HG03575 (cell line): ENCODE data around the gene HSPB7.
"Not testable (repeated sequence)": the region's sequence is repeated elsewhere in the genome, so short reads cannot be mapped to it uniquely, and the experiment has no call there.

Experiments
- ATAC-seq: cut with Tn5 transposase; IDR thresholded peaks from one replicate; pipeline ENCODE4 v1.9.1; 2021; ENCODE audit not compliant: unreplicated experiment, insufficient number of reproducible peaks, low FRiP score; ENCODE audit errors: extremely low read depth

HSPB7 gene

DNA sequence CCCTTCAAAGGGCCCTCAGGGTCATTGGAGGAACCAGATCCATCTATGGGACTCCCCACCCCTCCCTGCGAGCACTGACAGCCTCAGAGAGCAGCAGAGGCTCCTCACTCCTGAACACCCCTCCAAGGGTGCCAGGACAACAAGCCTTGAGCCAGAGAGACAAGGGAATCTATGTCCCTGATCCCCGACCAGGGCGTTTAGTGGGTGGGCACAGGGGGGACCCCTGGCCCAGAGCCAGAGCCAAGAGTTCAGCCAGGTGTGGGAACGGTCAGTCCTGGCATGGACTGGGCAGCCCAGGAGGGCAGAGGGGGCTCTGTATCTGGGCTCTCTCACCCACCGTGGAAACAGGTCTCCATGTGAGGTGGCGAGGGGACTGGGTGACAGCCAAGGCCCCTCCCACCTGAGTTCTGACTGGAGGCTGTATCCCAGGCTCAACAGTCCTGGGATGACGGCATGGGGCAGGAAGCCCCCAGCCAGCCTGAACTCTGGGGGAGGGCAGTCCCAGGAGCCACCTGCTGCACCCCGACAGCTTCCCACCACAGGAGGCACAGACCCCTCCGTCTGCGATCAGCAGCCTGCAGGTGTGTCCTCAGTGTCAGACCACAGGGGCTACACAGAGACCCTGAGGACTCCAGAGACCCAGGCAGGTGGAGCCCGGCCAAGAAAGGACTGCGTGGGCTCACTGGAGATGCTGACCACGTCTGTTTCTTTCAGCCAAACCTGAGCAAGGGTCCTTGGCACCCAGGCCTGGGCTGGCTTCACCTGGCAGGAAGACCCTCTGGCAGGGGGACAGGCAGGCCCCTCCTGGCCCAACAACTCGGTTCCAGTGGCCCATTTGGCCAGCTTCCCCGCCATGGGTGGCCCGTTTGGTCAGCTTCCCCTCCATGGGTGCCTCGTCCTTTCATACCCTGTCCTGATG, 25.0 kb downstream of the HSPB7 start:
- no peak for ATAC-seq

DNA sequence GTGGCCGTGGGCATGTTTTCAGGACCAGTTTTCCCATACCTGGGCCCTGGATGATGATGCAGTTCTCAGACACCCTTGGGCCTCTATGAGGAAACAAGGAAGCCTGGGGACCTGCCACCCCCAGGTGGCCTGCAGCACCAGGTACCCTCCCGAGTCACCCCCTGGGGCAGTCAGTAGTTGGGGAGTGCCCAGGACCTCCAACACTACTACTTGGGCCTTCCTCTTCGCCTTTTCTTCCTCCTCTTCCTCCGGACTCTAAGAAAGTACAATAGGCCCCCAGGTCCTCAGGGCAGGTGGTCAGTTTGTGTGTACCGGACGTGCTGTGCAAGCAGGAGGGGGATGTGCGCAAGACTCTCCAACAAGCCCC, 25.7 kb downstream of the HSPB7 start:
- ATAC-seq = no peak

DNA sequence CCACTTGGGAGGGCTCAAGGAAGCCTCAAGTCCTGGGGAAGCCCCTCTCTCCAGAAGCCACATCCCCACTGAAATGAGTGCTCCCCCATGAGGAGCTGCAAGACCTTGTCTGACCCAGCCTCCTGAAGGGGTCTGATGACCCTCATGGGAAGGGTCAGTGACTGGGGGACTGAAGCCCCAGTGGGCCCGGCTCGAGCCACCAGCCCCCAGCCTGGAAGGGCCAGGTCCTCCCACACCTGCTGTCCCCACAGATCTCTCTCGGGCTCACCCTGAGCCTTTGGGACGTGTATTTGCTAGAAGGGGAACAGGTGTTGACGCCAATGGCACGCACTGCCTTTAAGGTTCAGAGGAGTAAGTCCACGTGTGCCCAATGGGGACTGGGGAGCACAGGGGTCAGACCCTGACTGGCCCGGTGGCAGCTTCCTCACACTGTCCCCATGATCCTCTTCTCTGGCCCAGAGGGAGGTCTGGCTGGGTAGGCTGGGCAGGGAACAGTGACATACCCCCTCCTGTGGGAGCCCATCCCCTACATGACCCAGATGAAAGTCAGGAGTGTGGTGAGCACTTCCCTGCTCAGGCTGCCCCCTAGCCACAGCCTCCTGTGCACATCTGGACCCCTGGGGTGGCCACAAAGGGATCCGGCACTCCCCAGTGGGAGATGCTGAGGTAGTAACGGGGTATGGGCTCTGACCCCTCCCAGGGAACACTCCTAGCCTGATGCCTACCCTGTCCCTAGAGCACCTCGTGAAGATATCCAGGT, 26.2 kb downstream of the HSPB7 start:
- ATAC-seq = no peak

DNA sequence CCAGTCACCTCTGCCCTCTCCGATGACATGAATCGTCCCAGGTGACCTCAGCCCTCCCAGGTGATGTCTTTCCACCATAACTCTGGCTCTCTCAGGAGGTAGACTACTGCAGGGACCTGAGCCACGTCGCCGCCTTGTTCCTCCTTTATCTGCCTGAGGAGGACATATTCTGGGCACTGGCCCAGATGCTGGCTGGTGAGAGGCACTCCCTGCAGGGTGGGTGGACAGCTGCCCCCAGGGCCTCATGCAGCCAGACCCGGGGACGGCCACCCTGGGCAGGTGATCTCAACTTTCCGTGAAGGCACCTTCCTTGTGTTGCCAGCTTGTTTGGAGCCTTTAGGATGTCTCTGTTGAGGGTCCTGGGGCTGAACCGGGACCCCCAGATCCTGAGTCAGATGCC, 28.1 kb downstream of the HSPB7 start:
- ATAC-seq = no peak

DNA sequence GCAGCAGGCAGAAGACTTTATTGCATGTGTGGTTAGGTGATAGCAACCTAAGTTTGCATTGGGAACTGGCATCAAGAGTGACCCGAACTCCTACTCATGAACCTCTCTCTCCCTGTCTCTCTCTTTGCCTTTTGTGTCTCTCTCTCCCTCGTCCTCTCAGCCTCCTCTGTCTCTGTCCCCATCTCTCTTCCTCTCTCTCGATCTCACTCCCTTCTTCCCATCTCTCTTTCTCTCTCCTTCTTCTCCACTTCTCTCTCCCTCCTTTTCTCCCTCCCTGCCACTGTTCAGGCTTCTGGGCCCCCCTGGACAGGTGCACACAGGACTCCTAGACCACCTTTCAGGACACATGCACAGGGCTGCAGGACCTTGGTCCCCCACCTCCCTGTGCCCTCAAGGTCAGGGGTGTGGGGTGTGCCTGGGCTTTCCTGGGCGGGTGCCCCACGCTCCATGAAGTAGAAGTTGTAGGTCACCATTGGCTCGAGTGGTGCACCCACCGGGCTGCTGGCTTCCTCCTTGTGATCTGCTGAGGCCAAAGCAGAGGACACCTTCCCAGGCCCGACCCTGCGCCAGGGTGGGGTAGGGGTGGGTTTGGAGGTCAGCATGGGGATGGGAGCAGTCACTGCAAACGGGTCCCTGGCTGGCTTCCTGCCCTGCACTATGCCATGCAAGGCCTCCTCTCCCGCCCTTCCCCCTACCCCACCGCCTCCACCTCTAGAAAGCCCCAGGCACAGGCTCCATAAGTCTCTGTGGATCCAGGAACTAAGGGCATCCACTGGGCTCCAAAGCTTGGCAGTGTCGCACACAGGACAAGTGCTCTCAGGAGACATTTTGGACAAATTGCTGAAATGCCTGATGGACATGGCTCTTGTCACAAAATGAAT, 28.7 kb downstream of the HSPB7 start:
- ATAC-seq = no peak

DNA sequence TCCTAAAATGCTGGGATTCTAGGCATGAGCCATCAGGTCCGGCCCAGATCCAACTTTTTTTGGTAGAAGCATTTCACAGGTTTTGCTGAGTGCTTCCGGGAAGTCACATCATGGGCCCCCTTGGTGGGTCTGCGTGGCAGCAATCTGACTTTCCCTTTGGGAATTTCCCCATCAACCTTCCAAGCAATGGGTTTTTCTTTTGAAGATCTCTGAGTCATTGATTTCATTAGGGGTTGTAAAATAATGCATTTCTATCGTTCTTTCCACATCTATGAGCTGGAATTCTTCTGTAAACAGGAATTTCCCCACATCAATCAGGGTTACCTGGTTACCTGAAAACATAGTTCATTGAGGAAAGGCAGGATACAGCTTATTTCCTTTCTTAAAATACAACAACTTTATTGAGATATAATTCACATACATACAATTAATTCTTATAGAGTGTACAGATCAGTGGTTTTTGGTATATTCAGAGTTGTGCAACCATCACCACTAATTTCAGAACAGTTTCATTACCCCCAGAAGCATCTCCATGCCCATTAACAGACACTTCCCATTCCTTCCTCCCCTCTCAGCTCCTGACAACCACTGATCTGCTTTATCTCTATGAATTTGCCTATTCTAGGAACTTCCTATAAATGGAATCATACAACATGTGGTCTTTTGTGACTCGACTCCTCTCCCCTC, 32.1 kb downstream of the HSPB7 start:
- no peak for ATAC-seq

DNA sequence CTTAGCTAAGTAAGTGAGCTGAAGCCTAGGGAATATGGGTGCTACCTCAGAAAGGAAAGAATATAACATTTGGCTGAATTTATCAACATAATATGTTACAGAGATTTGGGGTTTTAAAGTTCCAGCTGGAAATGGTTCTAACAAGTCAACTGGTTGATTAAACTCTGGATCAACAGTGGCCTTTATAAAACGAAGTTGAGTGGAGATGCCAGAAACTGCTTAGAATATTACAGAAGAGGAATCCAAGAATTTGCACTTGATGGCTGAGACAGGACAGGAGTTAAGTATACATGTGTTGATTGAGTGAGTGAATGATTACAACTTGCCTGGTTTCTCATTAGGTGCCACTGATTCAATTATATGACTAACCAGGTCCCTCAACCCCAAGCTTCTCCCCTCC, 34.6 kb downstream of the HSPB7 start:
- no peak for ATAC-seq

DNA sequence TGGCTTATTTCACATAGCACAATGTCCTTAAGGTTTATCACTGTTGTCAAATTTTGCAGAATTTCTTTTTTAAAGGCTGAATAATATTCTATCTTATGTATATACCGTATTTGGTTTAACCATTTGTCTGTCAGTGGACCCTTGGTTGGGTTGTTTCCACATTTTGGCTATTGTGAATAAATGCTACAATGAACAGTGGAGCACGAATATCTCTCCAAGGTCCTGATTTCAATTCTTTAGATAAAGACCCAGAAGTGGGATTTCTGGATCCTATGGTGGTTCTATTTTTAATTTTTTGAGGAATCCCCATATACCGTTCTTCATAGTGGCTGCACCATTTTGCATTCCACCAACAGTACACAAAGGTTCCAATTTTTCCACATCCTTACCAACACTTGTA, 36.2 kb downstream of the HSPB7 start:
- no peak for ATAC-seq

DNA sequence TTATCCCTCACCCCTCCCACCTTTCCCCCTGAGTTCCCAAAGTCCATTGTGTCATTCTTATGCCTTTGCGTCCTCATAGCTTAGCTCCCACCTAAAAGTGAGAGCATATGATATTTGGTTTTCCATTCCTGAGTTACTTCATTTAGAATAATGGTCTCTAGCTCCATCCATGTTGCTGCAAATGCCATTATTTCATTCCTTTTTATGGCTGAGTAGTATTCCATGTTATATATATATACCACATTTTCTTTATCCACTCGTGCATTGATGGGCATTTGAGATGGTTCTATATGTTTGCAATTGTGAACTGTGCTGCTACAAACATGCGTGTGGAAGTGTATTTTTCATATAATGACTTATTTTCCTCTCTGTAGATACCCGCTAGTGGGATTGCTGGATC, 39.9 kb downstream of the HSPB7 start:
- not testable (repeated sequence) for ATAC-seq

DNA sequence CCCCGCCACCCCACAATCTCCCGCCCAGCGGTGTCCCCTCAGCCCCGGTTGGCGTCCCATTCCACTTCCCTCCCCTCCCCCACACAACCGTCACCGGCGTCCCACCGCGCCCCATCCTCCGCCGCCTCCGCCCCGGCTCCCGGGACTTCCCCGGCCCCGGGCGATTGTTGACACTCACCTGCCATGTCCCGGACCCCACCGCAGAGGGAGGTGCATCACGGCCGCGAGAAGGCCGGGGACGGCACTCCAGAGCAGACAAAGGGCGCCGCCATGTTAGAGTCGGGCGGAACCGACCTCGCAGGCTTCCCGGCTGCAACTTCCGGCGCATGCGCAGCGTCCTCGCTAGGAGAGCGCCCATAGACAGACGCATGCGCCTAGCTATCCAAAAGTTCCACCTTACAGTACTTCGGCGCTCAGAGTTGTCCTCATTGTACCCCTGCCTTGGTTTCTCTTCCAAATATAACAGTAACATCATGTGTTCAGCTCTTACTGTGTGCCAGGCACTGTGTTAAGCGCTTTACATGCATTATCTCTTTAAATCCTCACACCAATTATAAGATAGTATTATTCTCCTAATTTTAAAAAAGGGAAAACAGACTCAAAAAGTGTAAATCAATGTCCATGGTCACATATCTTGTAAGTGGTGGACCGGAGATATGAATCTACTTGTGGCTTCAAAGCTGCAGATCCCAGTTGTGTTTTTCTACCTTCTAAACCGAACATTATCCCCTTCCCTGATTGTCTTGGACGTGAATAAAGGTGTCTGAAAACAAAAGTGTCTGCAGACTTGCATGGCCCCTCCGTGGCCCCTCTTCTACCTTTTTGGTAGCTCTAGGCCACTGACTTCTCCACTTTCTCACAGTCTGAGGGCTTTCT, 41.8 kb downstream of the HSPB7 start, which contains the start of gene ZBTB17:
TSS of gene ZBTB17 (minus strand) at position 297 of the 876 bp plus-strand sequence. CDS start 27,606 bp downstream, outside the sequence.
- peak; percentile 39 for ATAC-seq

DNA sequence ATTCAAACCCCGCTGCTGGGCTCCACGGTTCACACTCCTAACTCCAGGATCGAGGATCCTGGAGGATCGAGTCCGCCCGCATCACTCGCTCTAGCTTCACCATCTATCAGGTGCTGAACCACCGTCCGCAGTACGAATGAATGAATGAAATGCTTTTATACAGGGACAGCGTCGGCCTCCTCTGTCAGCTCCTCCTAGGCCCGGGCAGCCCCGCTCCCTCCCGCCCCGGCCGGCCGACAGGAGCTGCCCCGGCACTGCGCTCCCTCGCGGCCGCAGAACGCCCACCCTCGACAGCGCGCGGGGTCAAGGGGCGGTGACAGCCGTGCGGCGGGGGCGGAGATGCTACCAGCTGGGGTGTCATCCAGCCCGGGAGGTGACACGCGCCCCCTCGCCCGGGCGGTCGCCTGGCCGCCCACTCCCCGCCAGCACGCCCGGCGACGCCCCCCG, 42.5 kb downstream of the HSPB7 start:
- ATAC-seq = no peak

DNA sequence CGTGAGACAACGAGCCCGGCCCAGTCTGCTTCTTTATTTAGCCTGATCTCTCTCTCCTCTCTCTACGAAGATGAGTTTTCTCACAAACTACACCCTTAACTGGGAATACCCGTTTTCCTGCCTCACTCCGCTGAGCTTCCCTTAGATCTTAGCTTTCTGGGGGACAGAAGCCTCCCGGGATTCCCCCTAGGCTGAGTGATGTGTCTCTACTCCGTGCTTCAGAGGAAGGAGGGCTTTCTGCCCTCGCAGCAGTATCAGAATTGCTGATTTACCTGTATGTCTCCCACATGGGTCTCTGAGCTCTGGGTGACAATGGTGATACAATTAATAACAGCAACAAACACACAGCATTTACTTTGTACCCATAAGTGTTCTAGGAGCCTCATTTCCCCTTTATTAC, 43.0 kb downstream of the HSPB7 start:
- no peak for ATAC-seq

DNA sequence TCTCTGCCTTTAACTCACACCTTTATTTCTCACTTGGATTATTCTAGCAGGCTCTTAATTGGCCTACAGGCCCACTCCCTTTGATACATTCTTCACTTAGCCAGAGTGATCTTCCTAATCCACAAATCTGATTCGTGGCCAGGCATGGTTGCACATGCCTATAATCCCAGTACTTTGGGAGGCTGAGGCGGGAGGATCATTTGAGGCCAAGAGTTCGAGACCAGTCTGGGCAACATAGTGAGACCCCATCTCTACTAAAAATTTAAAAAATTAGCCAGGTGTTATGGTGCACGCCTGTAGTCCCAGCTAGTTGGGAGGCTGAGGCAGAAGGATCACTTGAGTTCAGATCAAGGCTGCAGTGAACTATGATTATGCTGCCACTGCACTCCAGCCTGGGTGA, 44.1 kb downstream of the HSPB7 start:
- ATAC-seq = no peak

DNA sequence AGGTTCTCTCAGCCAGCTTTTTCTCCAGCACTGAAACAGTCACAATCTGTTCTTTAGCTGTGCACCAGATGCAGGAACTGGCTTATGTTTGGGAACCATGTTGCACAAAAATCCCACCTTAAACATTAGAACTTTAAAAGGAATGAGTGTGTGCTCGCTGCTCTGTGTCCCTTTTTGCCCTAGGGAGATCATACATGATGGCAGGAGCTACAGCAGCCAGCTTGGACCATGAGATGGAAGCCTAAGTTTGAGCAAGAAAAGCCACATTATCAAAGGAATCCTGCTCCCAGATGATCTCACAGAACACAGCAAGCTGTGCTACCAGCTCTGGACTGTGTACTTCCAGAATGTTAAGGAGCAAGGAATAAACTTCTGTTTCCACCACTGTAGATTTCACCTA, 45.4 kb downstream of the HSPB7 start:
- ATAC-seq = no peak

DNA sequence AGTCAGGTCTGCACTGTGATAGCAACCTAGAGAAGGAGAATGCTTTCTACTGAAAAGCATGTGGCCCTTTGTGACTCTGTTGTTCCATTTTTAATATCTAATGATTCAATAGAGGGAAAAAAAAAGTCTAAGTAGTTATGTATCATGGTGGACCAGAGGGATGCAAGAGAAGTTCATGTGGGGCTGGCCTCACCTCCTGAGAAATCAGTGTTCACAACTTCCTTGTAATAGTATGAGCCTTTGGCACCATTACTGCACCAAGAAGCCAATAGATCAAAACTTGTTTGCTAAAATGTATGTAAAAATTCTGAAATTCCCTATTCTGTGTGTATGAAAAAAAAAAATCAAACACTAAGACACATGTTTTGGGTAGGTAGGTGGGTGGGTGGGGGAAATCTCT, 46.9 kb downstream of the HSPB7 start:
- no peak for ATAC-seq

DNA sequence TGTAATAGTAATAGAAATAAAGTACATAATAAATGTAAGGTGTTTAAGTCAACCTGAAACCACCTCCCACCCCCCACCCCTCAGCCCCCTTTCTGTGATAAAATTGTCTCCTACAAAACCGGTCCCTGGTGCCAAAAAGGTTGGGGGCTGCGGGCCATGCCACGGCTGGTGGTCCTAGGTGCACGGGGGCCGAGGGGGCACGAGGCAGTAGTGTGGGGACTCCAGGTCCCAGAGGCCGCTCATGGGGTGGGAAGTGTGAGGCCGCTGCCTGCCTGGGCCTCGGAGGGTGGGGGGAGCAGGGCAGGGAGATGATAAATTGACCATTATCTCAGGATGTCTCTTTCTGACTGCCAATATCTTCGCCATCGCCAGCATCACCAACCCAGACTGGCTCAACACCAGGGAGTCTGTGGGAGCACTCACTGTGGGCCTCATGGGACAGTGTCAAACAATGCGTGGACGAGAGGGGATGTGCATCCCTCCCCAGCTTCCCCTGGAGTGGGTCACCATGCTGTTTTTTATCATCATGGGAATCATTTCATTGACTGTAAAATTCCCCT, 48.4 kb downstream of the HSPB7 start:
- ATAC-seq = no peak

DNA sequence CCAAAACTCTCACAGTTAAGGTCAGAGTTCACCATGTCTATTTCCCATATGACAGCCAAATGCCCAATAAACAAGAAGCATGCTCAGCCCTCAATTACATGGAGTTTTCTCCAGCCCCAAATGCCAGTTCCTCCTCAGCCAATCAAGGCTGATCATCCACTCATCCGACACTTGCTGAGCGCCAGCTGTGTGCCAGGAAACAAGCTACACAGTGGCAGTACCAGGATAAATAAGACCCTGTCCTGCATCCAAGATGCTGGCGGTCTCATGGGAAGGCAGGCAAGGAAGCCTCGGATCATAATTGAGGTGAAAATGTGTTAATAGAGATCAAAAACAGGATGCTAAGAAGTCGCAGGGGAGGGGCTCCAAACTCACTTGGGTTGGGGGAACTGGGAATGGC, 49.7 kb downstream of the HSPB7 start:
- no peak for ATAC-seq

DNA sequence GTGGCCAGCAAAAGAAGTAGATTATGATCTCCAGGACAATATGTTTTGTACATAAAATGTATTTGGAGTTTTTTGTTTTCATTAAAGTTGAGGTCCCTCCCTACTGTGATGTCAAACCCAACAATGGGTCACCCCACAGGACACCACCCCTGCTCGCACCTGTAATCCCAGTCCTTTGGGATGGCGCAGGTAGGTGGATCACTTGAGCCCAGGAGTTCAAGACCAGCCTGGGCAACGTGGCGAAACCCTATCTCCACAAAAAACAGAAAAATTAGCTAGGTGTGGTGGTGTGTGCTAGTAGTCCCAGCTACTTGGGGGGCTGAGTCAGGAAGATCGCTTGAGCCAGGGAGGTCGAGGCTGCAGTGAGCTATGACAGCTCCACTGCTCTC, 50.9 kb downstream of the HSPB7 start:
- no peak for ATAC-seq
